Esophagus squamous epithelium (tissue), 4 donors: ENCODE results near the gene ITGB1BP2.
"Not testable (repeated sequence)": the region's sequence is repeated elsewhere in the genome, so short reads cannot be mapped to it uniquely, and the experiment has no call there.

ENCODE experiments used
- CTCF ChIP-seq, 6 experiments: fragments of 450-650 bp in 4 of 6; fragments of 200-600 bp in 2 of 6; sonication (generic) in 2 of 6; IDR thresholded peaks; one replicate each; pipeline ENCODE4 v1.5.1; 2016 to 2019; ENCODE audit warnings: antibody characterized with exemption in 6 of 6, mild to moderate bottlenecking in 4 of 6, moderate library complexity in 4 of 6
- POLR2A ChIP-seq, 4 donors: fragments of 450-650 bp; IDR thresholded peaks; one replicate each; pipeline ENCODE4 v1.6.1; 2017; ENCODE audit warnings: antibody characterized with exemption in 4 of 4, mild to moderate bottlenecking in 4 of 4, moderate library complexity in 3 of 4

GRCh38 chrX:71324452-71324851, 22.9 kb downstream of the ITGB1BP2 start:
- TF ChIP-seq CTCF, POLR2A (IDR thresholded peaks at IDR 0.05): not testable (repeated sequence)
